Right lobe of liver (tissue), 4 donors: ENCODE results near the gene MESP2.

Experiments used
- CTCF ChIP-seq, 4 donors: fragments of 200-600 bp in 3 of 4; fragments of 450-650 bp in 1 of 4; IDR thresholded peaks; one replicate each; pipeline versions ENCODE4 v1.5.1 to v1.8.0; 2016 to 2022; ENCODE audit warnings: antibody characterized with exemption in 4 of 4, mild to moderate bottlenecking in 2 of 4
- POLR2A ChIP-seq: fragments of 450-650 bp; IDR thresholded peaks from one replicate; pipeline ENCODE4 v1.6.1; 2017; ENCODE audit warnings: antibody characterized with exemption, mild to moderate bottlenecking
- donor health status: DM: no; HTN: no; CAD: no.
- donor health status: DM: no; HTN: no; CAD: no.
- donor health status: DM: no; HTN: yes; CAD: no.

DNA sequence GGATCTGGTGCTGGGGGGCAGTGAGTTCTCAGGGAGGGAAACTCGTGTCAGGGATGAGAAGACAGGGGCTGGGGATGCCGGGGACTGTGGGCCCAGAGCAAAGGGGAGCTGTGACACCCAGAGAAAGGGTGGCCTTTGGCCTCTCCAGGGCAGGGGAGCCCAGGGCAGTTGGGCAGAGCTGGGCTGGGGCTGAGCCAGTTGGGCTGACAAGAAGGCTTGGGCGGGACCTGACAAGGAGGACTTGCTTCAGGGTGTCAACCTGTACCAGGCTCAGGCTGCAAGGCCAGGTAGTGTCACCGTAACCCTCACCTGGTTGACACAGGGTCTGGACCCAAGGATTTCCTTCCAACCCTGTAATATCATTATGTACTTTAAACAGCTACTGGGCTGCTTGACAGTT lies 51.7 kb downstream of the MESP2 start:
- TF ChIP-seq CTCF (IDR thresholded peaks at IDR 0.05) (no peak), POLR2A (no peak)
